ENCODE measurements around the gene ALPL.

GRCh38 chr1:21610989-21611785 is 102.0 kb downstream of the ALPL start:
- TF ChIP-seq CTCF (IDR thresholded peaks at IDR 0.05; ENCODE audit: insufficient read depth, low read length, poor library complexity, severe bottlenecking) (no peak), EZH2phosphoT487 (conservative IDR thresholded peaks at IDR 0.05; ENCODE audit: low read length) (no peak)
